Body of pancreas (tissue), 4 donors: Measurements from ENCODE around the gene SYNGR3.

Source experiments
- CTCF ChIP-seq, 7 experiments: fragments of 450-650 bp in 4 of 7; fragments of 200-600 bp in 3 of 7; sonication (generic) in 3 of 7; IDR thresholded peaks; one replicate each; pipeline ENCODE4 v1.5.1; 2016 to 2019; ENCODE audit warnings: antibody characterized with exemption in 7 of 7
- POLR2A ChIP-seq, 3 donors: fragments of 450-650 bp; IDR thresholded peaks; one replicate each; pipeline ENCODE4 v1.6.1; 2016; ENCODE audit warnings: antibody characterized with exemption in 3 of 3, mild to moderate bottlenecking in 2 of 3

- no peak for TF ChIP-seq CTCF (IDR thresholded peaks at IDR 0.05)
- no peak for TF ChIP-seq POLR2A (IDR thresholded peaks at IDR 0.05)
These were observed 7.7 kb upstream of the SYNGR3 start for GRCh38 chr16:1982013-1982433.
